NCI-H510A (cell line): Measurements from ENCODE around the gene UNC13C.
"Not testable (repeated sequence)": the region's sequence is repeated elsewhere in the genome, so short reads cannot be mapped to it uniquely, and the experiment has no call there.

Experiments
- DNase-seq: peaks from one replicate; lab custom pipeline; 2025; lab: John Stamatoyannopoulos, UW

UNC13C gene

DNA sequence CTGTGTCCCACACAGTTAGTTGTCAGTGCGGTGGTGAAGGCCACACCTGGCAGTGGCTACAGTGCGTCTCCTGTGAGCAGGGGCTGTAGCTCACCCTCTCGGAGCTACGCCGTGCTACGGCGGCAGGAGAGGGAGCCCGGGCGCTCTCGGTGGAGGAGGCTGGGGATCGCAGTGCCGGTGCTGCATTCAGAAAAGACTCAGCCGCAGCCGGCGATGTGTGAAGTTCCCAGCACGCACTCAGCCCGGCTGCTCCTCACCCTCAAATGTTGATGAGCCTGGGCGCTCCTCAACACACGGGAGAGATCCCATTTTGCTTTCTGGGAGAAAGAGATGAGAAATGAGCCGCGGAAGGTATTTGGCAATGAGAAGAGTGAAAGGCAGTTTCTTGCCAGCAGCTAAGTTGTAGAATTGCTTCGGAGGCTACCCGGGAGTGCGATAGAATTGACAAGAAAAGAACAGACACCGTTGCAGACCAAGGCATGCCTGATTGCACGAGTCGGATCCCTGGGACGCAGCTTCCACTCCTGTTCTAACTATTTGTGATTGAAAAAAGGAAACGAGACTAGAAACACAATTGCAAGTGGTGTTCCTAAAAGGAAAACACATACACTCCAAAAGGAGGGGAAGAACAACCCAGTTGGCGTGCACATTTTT, at the start of gene UNC13C:
Gene UNC13C, plus strand, starts transcription at position 189 of the 654 bp plus-strand sequence. CDS start 34,463 bp downstream, outside the sequence.
- DNase-seq = peak; percentile 22

DNA sequence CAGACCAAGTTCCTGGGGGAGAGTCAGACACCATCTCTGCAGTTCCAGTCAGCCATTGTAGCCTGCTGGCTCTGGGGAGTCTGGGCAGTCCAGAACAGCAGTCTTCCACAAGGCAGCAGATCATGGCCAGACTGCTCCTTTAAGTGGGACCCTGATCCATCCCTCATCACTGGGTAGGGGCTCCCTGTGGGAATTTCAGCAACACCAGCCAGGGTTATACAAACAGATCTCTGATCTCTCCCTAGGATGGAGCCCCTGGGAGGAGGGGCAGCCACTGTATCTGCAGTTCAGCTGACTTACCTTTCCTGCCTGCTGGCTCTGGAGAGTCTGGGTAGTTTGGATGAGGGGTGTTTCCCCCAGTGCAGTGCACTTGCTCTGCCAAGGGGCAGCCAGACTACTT, 42.1 kb upstream of the UNC13C start:
- DNase-seq = no peak

DNA sequence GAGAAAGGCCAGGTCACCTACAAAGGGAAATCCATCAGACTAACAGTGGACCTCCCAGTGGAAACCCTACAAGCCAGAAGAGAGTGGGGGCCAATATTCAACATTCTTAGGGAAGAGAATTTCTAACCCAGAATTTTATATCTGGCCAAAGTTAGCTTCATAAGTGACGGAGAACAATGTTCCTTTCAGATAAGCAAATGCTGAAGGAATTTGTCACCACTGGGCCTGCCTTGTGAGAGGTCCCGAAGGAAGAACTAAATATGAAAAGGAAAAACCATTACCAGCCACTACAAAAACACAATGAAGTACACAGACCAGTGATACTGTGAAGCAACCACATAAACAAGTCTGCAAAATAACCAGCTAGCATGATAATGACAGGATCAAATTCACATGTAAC, 40.6 kb upstream of the UNC13C start:
- not testable (repeated sequence) for DNase-seq

DNA sequence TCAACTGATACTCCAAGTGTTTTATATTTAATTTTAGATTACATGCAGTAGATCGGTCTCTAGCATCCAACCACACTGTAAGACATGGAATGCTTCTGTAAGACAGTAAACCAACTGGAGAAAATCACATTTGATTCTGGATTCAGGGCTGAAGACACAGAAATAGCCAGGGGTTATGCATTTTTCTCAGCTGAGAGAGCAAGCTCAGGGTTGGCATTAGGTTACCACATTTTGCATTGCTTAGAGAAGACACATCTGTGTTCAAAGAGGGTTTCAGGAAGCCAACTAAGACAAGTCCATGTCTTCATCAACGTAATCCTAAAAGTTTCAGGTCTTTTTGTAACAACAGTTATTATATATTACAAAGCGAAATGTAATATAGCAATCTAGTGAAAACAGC, 27.7 kb upstream of the UNC13C start:
- no peak for DNase-seq

DNA sequence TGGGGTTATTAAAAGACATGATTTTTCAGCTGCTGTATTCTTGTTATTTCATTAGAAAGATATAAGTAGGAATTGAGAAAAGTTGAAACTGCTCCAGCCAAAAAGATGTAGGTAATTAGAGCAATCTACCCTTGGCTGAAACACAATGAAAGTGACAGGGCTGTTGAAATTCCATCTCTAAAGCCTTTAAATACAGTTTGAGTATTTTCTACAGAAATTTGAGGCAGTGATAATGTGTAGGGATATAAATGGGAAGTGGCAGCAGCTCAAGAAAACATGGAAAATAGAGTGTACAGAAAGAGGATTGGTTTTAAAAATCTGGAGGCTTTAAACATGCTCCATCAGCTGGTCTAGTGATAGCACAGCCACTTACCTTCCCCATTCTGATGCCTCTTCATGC, 22.8 kb upstream of the UNC13C start:
- no peak for DNase-seq

DNA sequence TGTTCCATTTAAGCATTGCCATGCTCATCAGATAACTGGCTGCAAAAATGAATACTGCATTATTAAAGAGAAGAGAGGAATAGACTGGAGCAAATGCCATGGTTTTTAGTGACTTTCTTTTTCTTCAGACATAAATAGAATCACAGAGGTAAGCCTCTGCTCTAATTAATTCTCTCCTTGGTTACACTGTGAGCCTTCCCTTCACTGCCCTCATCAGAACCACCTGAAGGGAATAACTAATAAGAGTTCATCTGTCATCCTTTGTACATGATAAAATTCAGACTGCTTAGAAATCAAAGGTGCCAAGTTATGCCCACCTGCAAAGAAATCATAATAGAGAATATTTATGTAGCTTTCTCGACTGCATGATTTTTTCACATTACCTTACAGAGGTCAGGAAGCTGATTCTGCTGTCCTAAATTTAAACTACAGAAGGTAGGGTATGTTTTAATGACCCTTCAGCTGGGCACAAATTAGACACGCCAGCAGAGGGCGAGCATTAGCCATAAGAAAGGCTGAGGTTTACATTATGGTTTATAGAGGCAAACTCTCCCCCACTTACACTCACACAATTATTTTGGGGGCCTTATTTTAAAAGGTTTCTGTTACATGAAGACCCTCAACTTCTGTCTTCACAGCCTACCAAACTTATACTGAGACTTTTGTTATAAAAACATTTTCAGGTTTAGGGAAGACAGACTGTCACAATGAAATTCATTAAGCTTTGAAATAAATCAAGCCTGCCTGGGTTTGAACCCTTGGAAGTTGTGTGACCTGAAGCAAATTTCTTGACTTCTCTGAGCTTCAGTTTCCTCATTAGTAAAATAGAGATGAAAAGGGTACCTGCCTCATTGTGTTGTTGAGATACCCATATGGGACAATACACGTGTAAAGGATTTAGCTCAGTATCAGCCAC, 15.3 kb upstream of the UNC13C start:
- DNase-seq = peak; percentile 6

GRCh38 chr15:53963801-53964200, 14.4 kb upstream of the UNC13C start:
- DNase-seq = no peak

GRCh38 chr15:53974121-53974520, 4.1 kb upstream of the UNC13C start:
- no peak for DNase-seq

- no peak for DNase-seq
Observed at GRCh38 chr15:53974813-53975212, 3.4 kb upstream of the UNC13C start.

GRCh38 chr15:53976844-53977392, 1.3 kb upstream of the UNC13C start:
- peak; percentile 33 for DNase-seq

DNA sequence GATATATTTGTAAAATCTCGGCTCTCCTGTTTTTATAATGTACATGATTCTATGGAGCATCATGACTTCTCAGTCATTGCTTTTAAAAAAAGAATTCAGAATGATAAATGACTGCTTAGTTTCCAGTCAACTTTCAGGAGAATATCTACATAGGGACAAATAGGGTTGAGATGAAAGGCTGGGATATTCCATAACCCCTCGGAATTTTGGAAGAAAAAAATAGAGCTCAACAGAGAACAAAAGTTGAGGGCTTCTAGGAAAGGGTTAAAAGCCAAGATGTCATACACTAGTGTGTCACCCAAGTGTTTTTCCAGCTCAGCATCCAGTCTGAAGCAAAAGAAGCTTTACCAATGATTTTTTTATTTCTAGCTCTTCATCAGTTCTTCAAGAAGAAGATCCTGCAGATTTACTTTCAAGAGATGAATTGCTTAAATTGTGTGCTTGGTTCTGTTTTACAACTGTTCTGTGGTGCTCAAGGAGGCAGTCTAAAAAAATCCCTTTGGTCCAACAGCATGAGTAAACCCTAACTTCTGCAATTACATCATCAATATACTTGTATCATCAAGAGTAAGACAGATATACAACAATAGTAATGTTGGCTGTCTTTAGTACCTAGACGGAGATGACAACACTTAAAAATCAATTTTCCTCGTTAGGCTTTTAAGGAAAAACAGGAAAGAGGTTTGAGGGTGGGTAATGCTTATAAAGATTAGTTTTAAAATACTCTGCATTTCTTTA, 979 bp downstream of the UNC13C start:
- no peak for DNase-seq

GRCh38 chr15:53980021-53980420, 1.8 kb downstream of the UNC13C start:
- DNase-seq = no peak

DNA sequence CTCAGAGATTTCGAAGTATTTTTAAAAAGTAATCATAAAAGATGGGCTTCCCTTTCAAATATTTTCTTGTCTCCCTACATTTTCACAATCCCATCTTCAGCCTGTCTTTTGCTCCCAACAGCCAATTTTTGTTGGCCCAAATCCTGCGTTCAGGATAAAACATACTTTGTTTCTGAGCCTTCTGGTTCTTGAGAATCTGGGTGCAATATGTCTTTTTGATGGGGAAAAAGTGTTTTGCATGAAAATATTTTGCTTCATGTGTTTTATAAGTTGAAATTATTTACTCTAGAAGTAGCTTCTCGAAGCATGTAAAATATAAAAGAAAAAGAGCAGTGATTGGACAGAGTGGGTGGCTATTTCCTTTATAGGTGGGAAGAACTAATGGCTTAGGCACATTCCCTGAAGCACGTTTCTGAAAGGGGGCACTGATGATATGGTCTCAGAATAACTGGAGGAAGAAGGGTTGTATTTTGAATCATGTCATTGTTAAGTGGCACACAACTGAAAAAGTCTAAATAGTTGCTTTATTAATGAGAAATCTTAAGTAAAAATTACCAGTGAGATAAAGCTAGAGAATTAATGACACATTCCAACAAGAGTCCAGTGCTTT, 3.9 kb downstream of the UNC13C start:
- DNase-seq = no peak

- no peak for DNase-seq
Observed at GRCh38 chr15:53982876-53983275, 4.6 kb downstream of the UNC13C start.

DNA sequence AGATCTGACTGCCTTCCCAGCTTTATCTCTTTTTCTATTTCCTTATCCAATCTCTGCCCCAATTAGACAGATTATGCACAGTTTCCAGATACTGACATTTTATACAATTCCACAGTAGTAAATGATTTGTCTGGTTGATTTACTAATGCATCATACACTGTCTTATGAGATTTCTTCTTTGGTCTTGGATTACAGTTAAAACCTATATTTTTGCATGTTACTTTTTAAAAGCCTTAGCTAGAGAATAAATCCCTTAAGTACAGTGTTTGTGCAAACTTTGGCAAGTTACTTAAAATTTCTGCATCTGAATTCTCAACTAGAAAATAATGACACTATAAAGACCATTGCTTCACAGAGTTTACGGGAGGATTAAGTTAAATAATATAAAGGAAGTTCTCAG, 6.0 kb downstream of the UNC13C start:
- DNase-seq = no peak

DNA sequence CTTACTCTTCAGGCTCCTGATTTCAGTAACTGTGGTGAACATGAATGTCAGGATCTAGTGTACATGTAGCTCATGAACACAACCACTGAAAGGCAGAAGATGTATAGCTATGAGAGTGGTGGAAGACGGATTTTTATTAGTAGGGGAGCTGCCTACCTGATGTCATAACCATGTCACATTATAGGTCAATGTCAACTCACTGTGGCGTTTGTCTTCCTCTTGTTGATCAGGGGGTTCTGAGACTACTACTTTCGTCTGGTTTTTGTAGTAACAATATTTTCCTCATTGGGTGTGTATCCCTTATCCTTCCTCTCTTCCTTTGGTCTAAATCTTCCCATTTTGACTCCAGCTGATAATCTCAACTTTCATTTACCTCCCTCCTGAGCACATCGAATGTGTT, 7.3 kb downstream of the UNC13C start:
- no peak for DNase-seq

- DNase-seq = no peak
Observed at GRCh38 chr15:53987480-53987879, 9.2 kb downstream of the UNC13C start.

GRCh38 chr15:54007256-54007655, 29.0 kb downstream of the UNC13C start:
- no peak for DNase-seq

DNA sequence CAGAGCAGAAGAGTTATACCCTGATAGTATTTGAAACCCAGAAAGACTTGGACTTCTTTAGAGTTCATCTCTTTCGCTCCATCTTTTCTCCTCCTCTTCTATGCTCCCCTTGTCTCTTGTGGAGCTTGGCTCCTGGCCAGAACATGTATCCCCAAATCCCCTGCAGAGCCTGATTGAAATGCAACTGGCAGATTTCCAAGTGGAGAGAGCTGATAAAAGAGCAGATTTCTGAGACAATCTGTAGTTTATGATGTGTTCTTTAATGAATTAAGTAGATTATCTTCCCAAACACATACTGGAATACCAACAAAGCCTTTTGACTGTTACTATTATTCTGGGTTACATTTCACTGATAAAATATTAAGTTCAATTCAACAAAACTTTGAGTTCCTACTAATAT, 33.4 kb downstream of the UNC13C start:
- no peak for DNase-seq

DNA sequence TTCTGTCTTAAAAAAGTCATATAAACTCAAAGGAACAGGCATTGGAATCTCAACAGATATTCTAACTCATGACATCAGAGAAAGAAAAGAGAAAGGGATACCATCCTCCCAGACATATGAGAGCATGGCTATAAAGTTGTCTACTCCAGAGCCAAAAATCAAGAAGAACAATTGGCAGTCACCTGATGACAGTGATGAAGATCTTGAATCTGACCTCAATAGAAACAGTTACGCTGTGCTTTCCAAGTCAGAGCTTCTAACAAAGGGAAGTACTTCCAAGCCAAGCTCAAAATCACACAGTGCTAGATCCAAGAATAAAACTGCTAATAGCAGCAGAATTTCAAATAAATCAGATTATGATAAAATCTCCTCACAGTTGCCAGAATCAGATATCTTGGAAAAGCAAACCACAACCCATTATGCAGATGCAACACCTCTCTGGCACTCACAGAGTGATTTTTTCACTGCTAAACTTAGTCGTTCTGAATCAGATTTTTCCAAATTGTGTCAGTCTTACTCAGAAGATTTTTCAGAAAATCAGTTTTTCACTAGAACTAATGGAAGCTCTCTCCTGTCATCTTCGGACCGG, 35.9 kb downstream of the UNC13C start:
- no peak for DNase-seq

GRCh38 chr15:54017251-54017650, 39.0 kb downstream of the UNC13C start:
- DNase-seq = no peak

DNA sequence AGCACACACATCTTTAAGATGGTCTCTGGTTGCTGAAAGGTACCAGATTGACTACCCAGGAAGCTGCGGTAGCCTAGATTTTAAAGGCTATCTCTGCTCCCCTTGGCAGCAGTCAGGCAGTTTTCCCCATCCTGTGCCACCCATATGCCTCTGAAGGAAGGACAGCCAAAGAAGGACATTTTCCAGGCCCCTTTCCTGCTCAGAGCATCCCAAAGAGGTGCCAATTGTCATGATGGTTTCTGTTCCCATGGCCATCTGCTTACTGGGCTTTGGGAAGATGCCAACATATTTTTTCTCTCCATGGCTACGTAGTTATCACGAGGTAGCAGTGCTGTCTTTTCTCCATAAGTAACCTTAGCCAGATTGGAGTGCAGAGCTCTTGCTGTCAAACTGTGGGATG, 39.7 kb downstream of the UNC13C start:
- DNase-seq = no peak
